GM12892 (cell line): Measurements from ENCODE around the gene PRR14.

Experiments used
- POLR2A ChIP-seq: IDR thresholded peaks from 2 replicates; pipeline ENCODE4 v1.6.1; 2011; ENCODE audit warnings: low read depth, low read length, control low read depth
- TAF1 ChIP-seq: IDR thresholded peaks from 2 replicates; pipeline ENCODE4 v1.6.1; 2011; ENCODE audit warnings: low read depth, mild to moderate bottlenecking, control low read depth, low read length, borderline replicate concordance

GRCh38 chr16:30650369-30651123 is at the start of gene PRR14:
- TF ChIP-seq POLR2A (peak; percentile 50; the same call in 1 of the 2 replicates), TAF1 (0 out of 2 replicates have a peak, but pooled peaks have one; percentile 18)
